KOPT-K1 (cell line): ENCODE results near the gene MAGEF1.

Experiments used
- H3K27ac ChIP-seq: fragments of 200-600 bp; sonication (generic); 2 replicates; pipeline ENCODE4 v1.5.1; 2016; ENCODE audit warnings: antibody characterized with exemption, mild to moderate bottlenecking, low read depth, low read length; ENCODE audit not compliant: poor library complexity, severe bottlenecking
- H3K36me3 ChIP-seq: fragments of 200-600 bp; sonication (generic); 2 replicates; pipeline ENCODE4 v1.5.1; 2017; ENCODE audit warnings: antibody characterized with exemption, mild to moderate bottlenecking, low read length, moderate library complexity; ENCODE audit not compliant: insufficient read depth
- H3K9me3 ChIP-seq: fragments of 200-600 bp; sonication (generic); 2 replicates; pipeline ENCODE4 v1.5.1; 2017; ENCODE audit warnings: antibody characterized with exemption, low read length, mild to moderate bottlenecking; ENCODE audit not compliant: insufficient read depth, poor library complexity, severe bottlenecking

The MAGEF1 gene

DNA sequence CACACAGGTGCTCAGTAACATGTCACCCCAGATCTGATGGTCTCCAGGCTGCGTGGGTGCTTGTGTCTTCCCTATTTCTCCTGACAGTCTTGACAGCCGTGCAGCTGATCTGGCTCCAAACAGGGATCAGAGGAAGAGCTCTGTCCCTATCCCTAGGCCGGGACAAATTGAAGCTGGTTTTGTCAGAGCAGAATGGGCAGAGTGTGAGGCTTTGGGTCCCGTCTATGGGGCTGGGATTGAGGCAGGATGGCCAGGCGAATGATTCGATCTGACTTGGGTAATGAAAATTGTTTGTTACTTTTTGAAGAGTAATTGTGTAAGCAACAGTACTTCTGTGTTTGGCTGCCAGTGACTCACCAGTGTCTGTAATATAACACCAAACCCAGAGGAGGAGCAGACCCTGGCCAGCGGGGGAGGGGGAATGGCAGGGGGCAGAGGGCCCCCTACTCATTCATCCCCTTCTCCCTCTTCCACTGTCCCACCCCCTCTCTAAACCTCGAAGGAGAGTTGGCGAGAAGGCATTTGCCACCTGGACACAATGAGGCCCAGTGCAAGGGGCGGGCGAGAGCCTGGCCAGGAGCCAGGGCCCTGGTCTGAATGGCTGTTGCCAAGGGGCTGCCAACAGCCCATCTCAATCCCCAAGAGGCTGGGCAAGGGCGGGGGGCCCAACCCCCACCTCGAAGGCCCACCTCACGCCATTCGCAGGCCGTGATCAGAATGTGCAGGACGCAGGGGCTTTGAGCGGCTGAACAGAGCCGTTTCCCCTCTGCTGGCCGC is 4.9 kb upstream of the MAGEF1 start:
- Histone ChIP-seq H3K36me3 (no peaks in the 10 kb centered on the region), H3K9me3 (no peaks in the 10 kb centered on the region), H3K27ac (no peak overlapping the region)

- no peaks in the 10 kb centered on the region for H3K9me3 ChIP-seq
- H3K27ac ChIP-seq, result no peak overlapping the region
- H3K36me3 ChIP-seq, result no peaks in the 10 kb centered on the region
These were observed 4.2 kb upstream of the MAGEF1 start for GRCh38 chr3:184715943-184716621.

- H3K9me3 ChIP-seq, result no peaks in the 10 kb centered on the region
These were observed 1.7 kb upstream of the MAGEF1 start for GRCh38 chr3:184713521-184713920.

GRCh38 chr3:184713040-184713355 is 1.1 kb upstream of the MAGEF1 start:
- H3K27ac ChIP-seq, result no peak overlapping the region
- H3K9me3 ChIP-seq, result peaks cover 5% of the 10 kb centered on the region
- 0 out of 2 replicates have a peak, but pooled peaks cover 4% of the 10 kb centered on the region for H3K36me3 ChIP-seq

More at GRCh38 chr3:184713521-184713920, 1.7 kb upstream of the MAGEF1 start:
- 0 out of 2 replicates have a peak, but pooled peaks cover 4% of the 10 kb centered on the region for H3K36me3 ChIP-seq
- H3K27ac ChIP-seq, result no peak overlapping the region

GRCh38 chr3:184712248-184713039 is 580 bp upstream of the MAGEF1 start:
- Histone ChIP-seq H3K36me3 (0 out of 2 replicates have a peak, but pooled peaks cover 4% of the 10 kb centered on the region), H3K27ac (no peak overlapping the region), H3K9me3 (peaks cover 8% of the 10 kb centered on the region)

GRCh38 chr3:184710870-184711492 is 883 bp downstream of the MAGEF1 start:
- Histone ChIP-seq H3K9me3 (peaks cover 23% of the 10 kb centered on the region), H3K36me3 (0 out of 2 replicates have a peak, but pooled peaks cover 4% of the 10 kb centered on the region), H3K27ac (peak overlapping the region; percentile 67)

DNA sequence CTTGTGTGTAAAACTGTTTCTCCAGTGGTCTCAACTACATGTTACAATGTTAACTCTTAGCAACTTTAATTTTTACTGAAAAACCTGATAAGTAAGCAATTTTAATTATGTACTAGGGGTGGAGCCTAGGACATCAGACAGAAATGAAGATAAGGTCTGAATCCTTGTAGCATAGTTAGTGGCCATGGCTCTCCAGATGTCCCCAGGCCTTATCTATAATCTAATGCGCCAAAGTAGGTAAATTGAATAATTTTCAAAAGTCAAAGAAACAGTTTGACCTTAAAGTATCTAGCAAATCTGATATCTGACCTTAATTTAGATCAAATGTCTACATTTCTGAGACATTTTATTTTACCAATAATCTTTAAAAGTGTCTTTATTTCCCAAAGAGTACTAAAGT is 8.2 kb downstream of the MAGEF1 start:
- Histone ChIP-seq H3K27ac (no peak overlapping the region), H3K9me3 (peaks cover 42% of the 10 kb centered on the region), H3K36me3 (no peaks in the 10 kb centered on the region)

- no peak overlapping the region for H3K27ac ChIP-seq
- H3K9me3 ChIP-seq, result peaks cover 18% of the 10 kb centered on the region
- H3K36me3 ChIP-seq, result no peaks in the 10 kb centered on the region
These were observed 11.1 kb downstream of the MAGEF1 start for GRCh38 chr3:184700759-184701158.

GRCh38 chr3:184697845-184698244 is 14.0 kb downstream of the MAGEF1 start:
- Histone ChIP-seq H3K36me3 (no peaks in the 10 kb centered on the region), H3K9me3 (peaks cover 17% of the 10 kb centered on the region), H3K27ac (no peak overlapping the region)

DNA sequence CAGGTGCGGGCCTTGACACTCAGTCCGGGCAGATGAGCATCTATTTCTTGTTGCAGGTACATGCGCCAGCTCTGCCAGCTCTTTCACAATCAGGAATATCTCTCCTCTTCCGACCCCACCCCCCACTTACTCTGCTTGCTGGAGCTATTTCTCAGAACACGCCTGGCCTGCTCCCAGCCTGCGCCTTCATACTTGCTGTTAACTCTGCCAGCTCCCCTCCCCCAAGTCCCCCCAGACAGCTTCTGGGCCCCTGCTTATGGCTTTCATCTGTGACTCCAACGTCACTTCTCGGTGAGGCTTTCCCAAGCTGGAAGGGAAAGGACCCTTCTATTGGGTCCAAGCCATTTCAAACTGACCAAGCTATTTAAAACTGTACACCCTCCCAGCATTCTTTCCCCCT is 15.2 kb downstream of the MAGEF1 start:
- H3K27ac ChIP-seq, result no peak overlapping the region

GRCh38 chr3:184694716-184695115 is 17.1 kb downstream of the MAGEF1 start:
- Histone ChIP-seq H3K27ac (no peak overlapping the region), H3K36me3 (no peaks in the 10 kb centered on the region), H3K9me3 (no peaks in the 10 kb centered on the region)

More for the DNA sequence above, 15.2 kb downstream of the MAGEF1 start:
- no peaks in the 10 kb centered on the region for H3K36me3 ChIP-seq
- H3K9me3 ChIP-seq, result peaks cover 17% of the 10 kb centered on the region

GRCh38 chr3:184694133-184694665 is 17.7 kb downstream of the MAGEF1 start:
- H3K36me3 ChIP-seq, result no peaks in the 10 kb centered on the region
- H3K9me3 ChIP-seq, result no peaks in the 10 kb centered on the region
- no peak overlapping the region for H3K27ac ChIP-seq

- no peaks in the 10 kb centered on the region for H3K9me3 ChIP-seq
- H3K27ac ChIP-seq, result no peak overlapping the region
- no peaks in the 10 kb centered on the region for H3K36me3 ChIP-seq
These were observed 18.6 kb downstream of the MAGEF1 start for GRCh38 chr3:184693011-184693975.
